Ovary (tissue), 3 donors: ENCODE results near the gene LRRTM4.

Experiments used
- POLR2A ChIP-seq: fragments of 450-650 bp; IDR thresholded peaks from one replicate; pipeline ENCODE4 v1.6.1; 2017; ENCODE audit warnings: antibody characterized with exemption, mild to moderate bottlenecking, moderate library complexity
- TF ChIP-seq, protein P1 (sequence below), 3 donors: fragments of 450-650 bp in 2 of 3; fragments of 200-600 bp in 1 of 3; IDR thresholded peaks; one replicate each; pipeline versions ENCODE4 v1.5.1 to v1.8.0; 2016 to 2022; ENCODE audit warnings: antibody characterized with exemption in 3 of 3, mild to moderate bottlenecking in 1 of 3
- donor health status: DM: no; HTN: no; CAD: no.

DNA sequence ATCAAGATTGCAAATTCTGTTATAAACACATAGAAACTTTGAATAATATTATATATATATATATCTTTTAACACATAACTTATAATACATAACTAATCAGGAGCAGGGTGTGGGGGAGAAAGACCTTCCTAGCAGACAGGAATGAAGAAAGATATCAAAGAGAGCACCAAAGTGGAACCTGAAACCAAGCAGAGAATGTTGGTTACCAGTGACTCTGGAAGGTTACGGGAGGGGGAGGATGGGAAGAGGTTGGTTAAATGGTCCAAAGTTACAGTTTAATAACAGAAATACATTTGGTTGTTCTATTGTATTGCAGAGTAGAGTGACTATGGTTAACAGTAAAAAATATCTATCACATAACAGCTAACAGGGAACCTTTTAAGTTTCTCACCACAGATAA lies 366.7 kb downstream of the LRRTM4 start:
- TF ChIP-seq, protein P1, sequence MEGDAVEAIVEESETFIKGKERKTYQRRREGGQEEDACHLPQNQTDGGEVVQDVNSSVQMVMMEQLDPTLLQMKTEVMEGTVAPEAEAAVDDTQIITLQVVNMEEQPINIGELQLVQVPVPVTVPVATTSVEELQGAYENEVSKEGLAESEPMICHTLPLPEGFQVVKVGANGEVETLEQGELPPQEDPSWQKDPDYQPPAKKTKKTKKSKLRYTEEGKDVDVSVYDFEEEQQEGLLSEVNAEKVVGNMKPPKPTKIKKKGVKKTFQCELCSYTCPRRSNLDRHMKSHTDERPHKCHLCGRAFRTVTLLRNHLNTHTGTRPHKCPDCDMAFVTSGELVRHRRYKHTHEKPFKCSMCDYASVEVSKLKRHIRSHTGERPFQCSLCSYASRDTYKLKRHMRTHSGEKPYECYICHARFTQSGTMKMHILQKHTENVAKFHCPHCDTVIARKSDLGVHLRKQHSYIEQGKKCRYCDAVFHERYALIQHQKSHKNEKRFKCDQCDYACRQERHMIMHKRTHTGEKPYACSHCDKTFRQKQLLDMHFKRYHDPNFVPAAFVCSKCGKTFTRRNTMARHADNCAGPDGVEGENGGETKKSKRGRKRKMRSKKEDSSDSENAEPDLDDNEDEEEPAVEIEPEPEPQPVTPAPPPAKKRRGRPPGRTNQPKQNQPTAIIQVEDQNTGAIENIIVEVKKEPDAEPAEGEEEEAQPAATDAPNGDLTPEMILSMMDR (IDR thresholded peaks at IDR 0.05), result no peak
- TF ChIP-seq POLR2A, result no peak
